Endothelial cell of umbilical vein (primary cell): Measurements from ENCODE around the gene KCND2. TPM values are rescaled to one million over a fixed set of nuclear protein-coding genes. Genes with fewer than 3 reads are reported as not detected.

Source experiments
- BruUV-seq: library from RNA; stranded (reverse); fragments of 400-500 nt; replicated peaks from 2 replicates; lab custom pipeline; 2021; lab: Mats Ljungman, UMichigan
- CTCF ChIA-PET: fragments of 300-600, 350-600 bp; sonication (Branson Sonifier 250); formaldehyde crosslinking; loops from one replicate; lab custom pipeline; 2021; ENCODE audit warnings: antibody characterized with exemption, inconsistent platforms; lab: Charles Lee
- POLR2A ChIA-PET: fragments of 300-600, 350-600 bp; sonication (Branson Sonifier 250); formaldehyde crosslinking; loops from one replicate; lab custom pipeline; 2021; ENCODE audit warnings: antibody characterized with exemption, inconsistent platforms; lab: Charles Lee
- DNase-seq: peaks from one replicate; pipeline ENCODE4 v3.0.0-alpha.2; 2011; ENCODE audit warnings: low read depth, low spot score
- FAIRE-seq: peaks from 2 replicates; lab custom pipeline; 2011; peaks lifted over from hg19 to GRCh38; lab: Jason Lieb, UNC
- H2AFZ ChIP-seq: 2 replicates; pipeline ENCODE4 v1.6.0; 2012; ENCODE audit warnings: low read depth, low read length, control low read depth, inconsistent platforms
- H3K27ac ChIP-seq: 2 replicates; pipeline ENCODE4 v1.5.1; 2011; ENCODE audit warnings: low read depth, mild to moderate bottlenecking, control low read depth, low read length, moderate library complexity; ENCODE audit not compliant: insufficient read depth
- H3K27me3 ChIP-seq, 2 experiments: 2 replicates each; pipeline versions ENCODE4 v1.6.0 to v1.6.1; 2011; ENCODE audit warnings: low read length in 2 of 2, mixed read lengths in 1 of 2; ENCODE audit not compliant: control insufficient read depth in 2 of 2, insufficient read depth in 2 of 2
- H3K36me3 ChIP-seq, 2 experiments: 2 replicates in 1 of 2; 3 replicates in 1 of 2; pipeline ENCODE4 v1.5.1; 2011; ENCODE audit warnings: low read length in 2 of 2, mild to moderate bottlenecking in 1 of 2, moderate library complexity in 1 of 2; ENCODE audit not compliant: control insufficient read depth in 2 of 2, insufficient read depth in 2 of 2; ENCODE audit errors: extremely low read depth in 1 of 2
- H3K4me1 ChIP-seq: 3 replicates; pipeline ENCODE4 v1.5.1; 2011; ENCODE audit warnings: mild to moderate bottlenecking, low read length; ENCODE audit not compliant: control insufficient read depth, insufficient read depth; ENCODE audit errors: extremely low read depth
- H3K4me2 ChIP-seq: 2 replicates; pipeline ENCODE4 v1.6.1; 2011; ENCODE audit warnings: low read length, control low read depth, mixed read lengths; ENCODE audit not compliant: insufficient read depth
- H3K4me3 ChIP-seq, 3 experiments: fragments of 200-600 bp in 1 of 3; sonication (generic), shearing (Covaris generic) in 1 of 3; replicated peaks in 1 of 3; 2 replicates each; pipeline ENCODE4 v1.5.1; 2011 to 2016; ENCODE audit warnings: control low read depth in 3 of 3, low read length in 3 of 3, mild to moderate bottlenecking in 2 of 3, inconsistent platforms in 1 of 3, low read depth in 1 of 3, moderate library complexity in 1 of 3; ENCODE audit not compliant: insufficient read depth in 1 of 3
- H3K79me2 ChIP-seq: 2 replicates; pipeline ENCODE4 v1.6.0; 2012; ENCODE audit warnings: low read length, inconsistent platforms; ENCODE audit not compliant: control insufficient read depth, insufficient read depth
- H3K9ac ChIP-seq: replicated peaks from 2 replicates; pipeline ENCODE3; 2011; ENCODE audit warnings: low read length, control low read depth; ENCODE audit not compliant: insufficient read depth; ENCODE audit errors: extremely low read depth
- H3K9me1 ChIP-seq: replicated peaks from 3 replicates; pipeline ENCODE4 v1.6.0; 2011; ENCODE audit warnings: mild to moderate bottlenecking, low read length; ENCODE audit not compliant: control insufficient read depth, insufficient read depth; ENCODE audit errors: extremely low read depth
- H3K9me3 ChIP-seq: replicated peaks from 2 replicates; pipeline ENCODE4 v1.5.1; 2012; ENCODE audit warnings: low read length, inconsistent platforms; ENCODE audit not compliant: control insufficient read depth, insufficient read depth
- H4K20me1 ChIP-seq: replicated peaks from 2 replicates; pipeline ENCODE3; 2011; ENCODE audit warnings: mild to moderate bottlenecking, low read length; ENCODE audit not compliant: control insufficient read depth, insufficient read depth; ENCODE audit errors: extremely low read depth
- CTCF ChIP-seq, 2 donors: IDR thresholded peaks; 1 replicate in 1 of 2; 2 replicates in 1 of 2; pipeline ENCODE4 v1.5.1; 2011; ENCODE audit warnings: low read length in 2 of 2, mild to moderate bottlenecking in 2 of 2, moderate library complexity in 2 of 2, control low read depth in 1 of 2, inconsistent platforms in 1 of 2, low read depth in 1 of 2; ENCODE audit not compliant: insufficient read depth in 1 of 2; ENCODE audit errors: extremely low read depth in 1 of 2
- EZH2 ChIP-seq: IDR thresholded peaks from 2 replicates; pipeline ENCODE4 v1.6.1; 2012; ENCODE audit warnings: borderline replicate concordance, low read depth, mild to moderate bottlenecking, moderate library complexity, low read length, inconsistent platforms; ENCODE audit not compliant: severe bottlenecking
- FOS ChIP-seq: IDR thresholded peaks from 2 replicates; pipeline ENCODE4 v1.6.1; 2011; ENCODE audit warnings: mild to moderate bottlenecking, low read length, moderate library complexity, borderline replicate concordance; ENCODE audit not compliant: insufficient read depth
- GATA2 ChIP-seq: IDR thresholded peaks from 2 replicates; pipeline ENCODE4 v1.7.0; 2011; ENCODE audit warnings: low read depth, mild to moderate bottlenecking, moderate library complexity, mixed read lengths, low read length; ENCODE audit not compliant: insufficient read length, insufficient read depth
- JUN ChIP-seq: IDR thresholded peaks from 2 replicates; pipeline ENCODE4 v1.6.1; 2011; ENCODE audit warnings: borderline replicate concordance, low read depth; ENCODE audit not compliant: insufficient read length, insufficient read depth
- MAX ChIP-seq: IDR thresholded peaks from 2 replicates; pipeline ENCODE4 v1.6.1; 2011; ENCODE audit not compliant: insufficient read depth, insufficient read length
- MYC ChIP-seq: IDR thresholded peaks from one replicate; pipeline ENCODE4 v1.6.1; 2011; ENCODE audit warnings: mild to moderate bottlenecking, low read depth, low read length
- POLR2A ChIP-seq: IDR thresholded peaks from 2 replicates; pipeline ENCODE4 v1.6.1; 2012; ENCODE audit warnings: low read depth, mild to moderate bottlenecking, control low read depth, low read length
- POLR2AphosphoS5 ChIP-seq: IDR thresholded peaks from 2 replicates; pipeline ENCODE4 v1.6.1; 2012; ENCODE audit warnings: low read depth, mild to moderate bottlenecking, control low read depth, low read length, moderate library complexity; ENCODE audit not compliant: insufficient read depth
- dilution Hi-C: fragments of 300-500 bp; cut with MboI; formaldehyde crosslinking; loops from one replicate; pipeline ENCODE4 v1.15.0; 2019; ENCODE audit warnings: low sequenced_read_pairs; ENCODE audit not compliant: extremely low pct_ligation_motif_present
- intact Hi-C: fragments of 100-400 bp; cut with micrococcal nuclease; formaldehyde crosslinking; loops from one replicate; pipeline ENCODE4 v1.10.0; 2022
- polyA plus RNA-seq, 4 experiments: library from polyadenylated mRNA; depleted of rRNA in 3 of 4; stranded (reverse) in 3 of 4; unstranded in 1 of 4; fragments of >200 nt; gene quantifications; 2 replicates each; pipeline versions ENCODE4 v1.2.1 to v1.2.3, GENCODE V29; 2011 to 2012; ENCODE audit warnings: missing spikeins in 1 of 4
- total RNA-seq: library from RNA; stranded (reverse); gene quantifications from 2 replicates; pipeline ENCODE4 v1.2.3, GENCODE V29; 2021

The KCND2 gene
- total and polyA plus RNA-seq, 2 donors (not counting 3 experiments of a cell fraction or from before 2014, with no cell fraction given): not detected

- dilution Hi-C loops (no loop called here), intact Hi-C loops (no loop called here)
- CTCF ChIA-PET: interaction anchor here (1.4 to 3.6 kb wide), 4 partner anchors 9 to 775 kb away, joined by 3 to 12 read pairs (median 7); no protein-coding TSS in a partner anchor
- POLR2A ChIA-PET: no interaction called here
- FAIRE-seq (no peak), DNase-seq (no peak)
- Histone ChIP-seq H3K9me3 (no peaks in the 10 kb centered on the region), H3K4me1 (no peaks in the 10 kb centered on the region), H3K4me3 (no peak overlapping the region), H3K27ac (no peak overlapping the region), H2AFZ (no peak overlapping the region), H3K79me2 (no peaks in the 10 kb centered on the region), H3K4me2 (no peak overlapping the region), H3K27me3 (peaks cover 0 to 2% of the 10 kb centered on the region in 2 experiments), H3K36me3 (no peaks in the 10 kb centered on the region), H3K9me1 (no peaks in the 10 kb centered on the region), H3K9ac (no peak overlapping the region), H4K20me1 (no peaks in the 10 kb centered on the region)
- TF ChIP-seq JUN (no peak), MYC (no peak)
- no TSS peak for BruUV-seq
Measured at GRCh38 chr7:120709972-120710320, 437.0 kb downstream of the KCND2 start.

- DNase-seq: no peak
- ChIA-PET CTCF (interaction anchor here (1.0 kb wide), 1 partner anchor 10 kb away, joined by 6 read pairs; no protein-coding TSS in a partner anchor), POLR2A (no interaction called here)
- BruUV-seq: no TSS peak
- Histone ChIP-seq H3K79me2 (no peaks in the 10 kb centered on the region), H2AFZ (no peak overlapping the region), H3K9me3 (no peaks in the 10 kb centered on the region), H3K9me1 (no peaks in the 10 kb centered on the region), H4K20me1 (no peaks in the 10 kb centered on the region), H3K4me2 (no peak overlapping the region), H3K36me3 (no peaks in the 10 kb centered on the region), H3K4me3 (no peak overlapping the region), H3K27ac (no peak overlapping the region), H3K9ac (no peak overlapping the region), H3K4me1 (no peaks in the 10 kb centered on the region), H3K27me3 (peaks cover 2 to 4% of the 10 kb centered on the region in 2 experiments)
- intact Hi-C loops: no loop called here
- no peak for TF ChIP-seq GATA2
- no peak for TF ChIP-seq POLR2AphosphoS5
- TF ChIP-seq CTCF (IDR thresholded peaks at IDR 0.05; ENCODE audit: extremely low read depth in 1 of 2, insufficient read depth in 1 of 2, low read depth in 1 of 2, low read length in 2 of 2): no peak
- TF ChIP-seq EZH2: no peak
- TF ChIP-seq POLR2A: no peak
- TF ChIP-seq MYC: no peak
- TF ChIP-seq FOS: no peak
- no peak for TF ChIP-seq JUN
- no peak for TF ChIP-seq MAX
- dilution Hi-C loops: no loop called here
- FAIRE-seq: no peak
Measured at GRCh38 chr7:120714945-120715344, 442.0 kb downstream of the KCND2 start.
